ENCODE measurements around the gene TMED7.

DNA sequence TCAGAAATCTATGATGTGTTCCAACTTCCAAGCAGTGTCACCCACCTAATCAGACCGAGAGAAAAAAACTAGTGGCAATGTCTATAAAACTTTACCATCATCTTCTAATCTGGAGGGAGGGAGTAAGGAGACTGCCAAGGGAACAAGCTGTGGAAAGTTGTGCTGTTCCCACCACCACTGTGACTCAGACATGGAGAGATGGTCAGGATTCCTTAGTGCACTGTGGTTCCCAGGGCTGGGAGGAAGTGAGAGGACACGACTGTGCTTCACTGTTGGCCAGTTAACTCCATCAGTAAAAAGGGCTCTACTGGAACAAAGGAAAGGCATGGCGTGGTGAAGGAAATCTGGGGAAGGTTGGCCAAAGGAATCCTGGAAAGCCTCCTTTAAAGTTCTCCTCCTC is 42.4 kb downstream of the TMED7 start:
- TF ChIP-seq, protein P1, sequence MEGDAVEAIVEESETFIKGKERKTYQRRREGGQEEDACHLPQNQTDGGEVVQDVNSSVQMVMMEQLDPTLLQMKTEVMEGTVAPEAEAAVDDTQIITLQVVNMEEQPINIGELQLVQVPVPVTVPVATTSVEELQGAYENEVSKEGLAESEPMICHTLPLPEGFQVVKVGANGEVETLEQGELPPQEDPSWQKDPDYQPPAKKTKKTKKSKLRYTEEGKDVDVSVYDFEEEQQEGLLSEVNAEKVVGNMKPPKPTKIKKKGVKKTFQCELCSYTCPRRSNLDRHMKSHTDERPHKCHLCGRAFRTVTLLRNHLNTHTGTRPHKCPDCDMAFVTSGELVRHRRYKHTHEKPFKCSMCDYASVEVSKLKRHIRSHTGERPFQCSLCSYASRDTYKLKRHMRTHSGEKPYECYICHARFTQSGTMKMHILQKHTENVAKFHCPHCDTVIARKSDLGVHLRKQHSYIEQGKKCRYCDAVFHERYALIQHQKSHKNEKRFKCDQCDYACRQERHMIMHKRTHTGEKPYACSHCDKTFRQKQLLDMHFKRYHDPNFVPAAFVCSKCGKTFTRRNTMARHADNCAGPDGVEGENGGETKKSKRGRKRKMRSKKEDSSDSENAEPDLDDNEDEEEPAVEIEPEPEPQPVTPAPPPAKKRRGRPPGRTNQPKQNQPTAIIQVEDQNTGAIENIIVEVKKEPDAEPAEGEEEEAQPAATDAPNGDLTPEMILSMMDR (IDR thresholded peaks at IDR 0.05; ENCODE audit: low read length) = no peak
- no peak for TF ChIP-seq EZH2 (IDR thresholded peaks at IDR 0.05; ENCODE audit: borderline replicate concordance, low read length)
